HepG2 (cell line): ENCODE data around the gene HPCAL1. TPM values are rescaled to one million over a fixed set of nuclear protein-coding genes. Genes with fewer than 3 reads are reported as not detected.

Experiments used
- ARID2 ChIP-seq: sonication (generic); formaldehyde crosslinking; IDR thresholded peaks from 2 replicates; pipeline ENCODE4 v1.8.1; 2022; ENCODE audit warnings: mild to moderate bottlenecking, missing genetic modification reagents, borderline replicate concordance
- CHD4 ChIP-seq: fragments of 200-600 bp; sonication (generic); IDR thresholded peaks from 2 replicates; pipeline ENCODE4 v1.7.0; 2017; ENCODE audit warnings: mild to moderate bottlenecking, low read length, borderline replicate concordance
- HNRNPL ChIP-seq: fragments of 200-400 bp; formaldehyde crosslinking; IDR thresholded peaks from 2 replicates; pipeline ENCODE4 v1.6.1; 2017; ENCODE audit warnings: mild to moderate bottlenecking, low read depth, low read length
- KDM2A ChIP-seq: sonication (generic); formaldehyde crosslinking; IDR thresholded peaks from 2 replicates; pipeline ENCODE4 v1.4.0; 2020; ENCODE audit warnings: low read depth, missing genetic modification reagents, borderline replicate concordance
- MAF1 ChIP-seq: sonication (generic); formaldehyde crosslinking; IDR thresholded peaks from 2 replicates; pipeline ENCODE4 v1.5.0; 2020; ENCODE audit warnings: missing genetic modification reagents, borderline replicate concordance
- MAFF ChIP-seq: IDR thresholded peaks from 2 replicates; pipeline ENCODE4 v1.6.1; 2011; ENCODE audit warnings: low read depth, low read length, improper control_type of control experiment
- PRPF4 ChIP-seq: fragments of 200-400 bp; formaldehyde crosslinking; IDR thresholded peaks from 2 replicates; pipeline ENCODE4 v1.6.1; 2016; ENCODE audit warnings: low read length, low read depth; ENCODE audit not compliant: poor library complexity, severe bottlenecking
- RELA ChIP-seq: sonication (generic); formaldehyde crosslinking; IDR thresholded peaks from 2 replicates; pipeline ENCODE4 v1.4.0; 2020; ENCODE audit warnings: missing genetic modification reagents
- SIX4 ChIP-seq: sonication (generic); formaldehyde crosslinking; IDR thresholded peaks from 2 replicates; pipeline ENCODE4 v1.4.0; 2020; ENCODE audit warnings: missing genetic modification reagents
- SMAD1 ChIP-seq: sonication (generic); formaldehyde crosslinking; IDR thresholded peaks from 2 replicates; pipeline ENCODE4 v1.4.0; 2020; ENCODE audit warnings: missing genetic modification reagents, low read depth, mild to moderate bottlenecking, borderline replicate concordance
- SRSF1 ChIP-seq: fragments of 200-400 bp; formaldehyde crosslinking; optimal IDR thresholded peaks from 2 replicates; pipeline ENCODE3; 2017; ENCODE audit warnings: mild to moderate bottlenecking, low read depth, low read length, moderate library complexity
- SRSF9 ChIP-seq: fragments of 200-400 bp; formaldehyde crosslinking; IDR thresholded peaks from 2 replicates; pipeline ENCODE4 v1.6.1; 2018; ENCODE audit warnings: borderline replicate concordance, mild to moderate bottlenecking, low read depth, low read length; ENCODE audit not compliant: insufficient read depth, poor library complexity, severe bottlenecking
- ZC3H13 ChIP-seq: sonication (generic); formaldehyde crosslinking; IDR thresholded peaks from 2 replicates; pipeline ENCODE4 v1.8.1; 2023; ENCODE audit warnings: mild to moderate bottlenecking, missing genetic modification reagents, moderate library complexity
- ZFP41 ChIP-seq: sonication (generic); formaldehyde crosslinking; IDR thresholded peaks from 2 replicates; pipeline ENCODE4 v1.4.0; 2020; ENCODE audit warnings: mild to moderate bottlenecking, missing genetic modification reagents, borderline replicate concordance
- ZNF12 ChIP-seq: sonication (generic); formaldehyde crosslinking; IDR thresholded peaks from 2 replicates; pipeline ENCODE4 v1.5.0; 2020; ENCODE audit warnings: missing genetic modification reagents
- ZNF124 ChIP-seq: sonication (generic); formaldehyde crosslinking; IDR thresholded peaks from 2 replicates; pipeline ENCODE4 v1.4.0; 2020; ENCODE audit warnings: missing genetic modification reagents
- ZNF264 ChIP-seq: sonication (generic); formaldehyde crosslinking; IDR thresholded peaks from 2 replicates; pipeline ENCODE4 v1.4.0; 2020; ENCODE audit warnings: missing genetic modification reagents
- ZNF329 ChIP-seq: sonication (generic); formaldehyde crosslinking; IDR thresholded peaks from 2 replicates; pipeline ENCODE4 v1.9.0; 2021; ENCODE audit warnings: low read depth, mild to moderate bottlenecking, missing genetic modification reagents
- ZNF672 ChIP-seq: sonication (generic); formaldehyde crosslinking; IDR thresholded peaks from 2 replicates; pipeline ENCODE4 v1.8.1; 2022; ENCODE audit warnings: missing genetic modification reagents
- polyA plus RNA-seq, 8 experiments: library from polyadenylated mRNA; depleted of rRNA in 3 of 8; stranded (reverse) in 7 of 8; unstranded in 1 of 8; fragments of >200 nt; fragmentation: Illumina TruSeq in 4 of 8; extraction: Trizol in 4 of 8; gene quantifications; 2 replicates each; pipeline versions ENCODE4 v1.2.1 to v1.2.3, GENCODE V29; 2011 to 2016; ENCODE audit warnings: low read depth in 4 of 8, missing spikeins in 1 of 8, mixed read lengths in 1 of 8; ENCODE audit not compliant: insufficient read depth in 1 of 8
- total RNA-seq, 5 experiments: library from RNA; depleted of rRNA; stranded (reverse); fragments of >200 nt; fragmentation: Illumina TruSeq; extraction: Trizol; gene quantifications; 2 replicates each; pipeline ENCODE4 v1.2.3, GENCODE V29; 2016; ENCODE audit warnings: low read depth in 1 of 5
- TF ChIP-seq, protein P1 (sequence below): sonication (generic); formaldehyde crosslinking; IDR thresholded peaks from 2 replicates; pipeline ENCODE4 v1.5.0; 2020; ENCODE audit warnings: missing genetic modification reagents, mild to moderate bottlenecking, borderline replicate concordance
- TF ChIP-seq, protein P2 (sequence below): sonication (generic); formaldehyde crosslinking; conservative IDR thresholded peaks from 2 replicates; pipeline ENCODE4 v1.4.0; 2020; ENCODE audit warnings: missing genetic modification reagents
- TF ChIP-seq, protein P3 (sequence below): sonication (generic); formaldehyde crosslinking; IDR thresholded peaks from 2 replicates; pipeline ENCODE4 v1.4.0; 2020; ENCODE audit warnings: missing genetic modification reagents, borderline replicate concordance
- TF ChIP-seq, protein P4 (sequence below): IDR thresholded peaks from 2 replicates; pipeline ENCODE4 v1.6.1; 2016; ENCODE audit warnings: missing compliant biosample characterization, missing genetic modification reagents, borderline replicate concordance
- TF ChIP-seq, protein P5 (sequence below): sonication (generic); formaldehyde crosslinking; IDR thresholded peaks from 2 replicates; pipeline ENCODE4 v1.5.0; 2020; ENCODE audit warnings: mild to moderate bottlenecking, missing genetic modification reagents

Gene HPCAL1
- total and polyA plus RNA-seq, 2 of the 13 experiments (the other 11 are each of a cell fraction or from before 2014, with no cell fraction given), result 29.5 to 29.9 TPM

DNA sequence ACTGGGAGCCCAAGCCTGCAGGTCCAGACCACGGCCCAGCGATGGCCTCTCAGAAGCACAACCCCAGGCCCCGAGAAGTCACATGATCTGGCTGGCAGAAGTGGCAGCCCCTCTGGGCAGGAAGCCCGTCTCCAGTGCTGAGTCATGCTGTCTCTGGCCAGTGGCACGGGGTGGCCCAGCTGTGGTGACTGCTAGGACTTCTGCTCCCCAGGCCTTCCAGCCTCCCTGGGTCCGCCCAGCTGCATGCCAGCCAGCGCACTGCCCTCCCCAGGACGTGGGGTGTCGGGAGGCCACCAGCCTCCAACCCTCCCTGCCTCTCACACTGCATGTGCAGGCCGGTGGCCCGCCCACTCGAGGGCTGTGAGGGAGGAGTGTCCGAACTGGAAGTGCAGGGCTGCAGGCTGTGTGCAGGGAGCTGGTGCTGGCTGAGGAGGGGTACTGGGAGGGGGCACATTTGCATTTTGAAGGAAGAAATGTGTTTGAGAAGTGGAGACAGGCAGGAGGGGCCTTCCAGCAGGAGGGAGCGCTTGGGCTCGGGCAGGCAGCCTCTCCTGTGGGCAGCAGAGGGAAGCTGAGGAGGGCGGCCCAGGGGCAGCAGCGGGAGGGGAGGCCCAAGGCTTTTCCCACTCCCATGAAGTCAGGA, 17.0 kb upstream of the HPCAL1 start (continued):
- peak; percentile 83 for TF ChIP-seq ZC3H13 (CRISPR knock-in tag)
- TF ChIP-seq PRPF4, result no peak
- peak; percentile 99 for TF ChIP-seq HNRNPL
- TF ChIP-seq, protein P1, sequence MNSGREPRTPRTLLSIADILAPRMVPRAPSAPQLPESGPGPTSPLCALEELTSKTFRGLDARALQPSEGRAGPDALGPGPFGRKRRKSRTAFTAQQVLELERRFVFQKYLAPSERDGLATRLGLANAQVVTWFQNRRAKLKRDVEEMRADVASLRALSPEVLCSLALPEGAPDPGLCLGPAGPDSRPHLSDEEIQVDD (CRISPR knock-in tag), result peak; percentile 72; the same call in 1 of the 2 replicates
- peak; percentile 84; the same call in 1 of the 2 replicates for TF ChIP-seq ZNF124 (CRISPR knock-in tag)
- TF ChIP-seq SMAD1 (CRISPR knock-in tag), result peak; percentile 82; the same call in 1 of the 2 replicates
- TF ChIP-seq SRSF1, result peak; percentile 78
- TF ChIP-seq, protein P2, sequence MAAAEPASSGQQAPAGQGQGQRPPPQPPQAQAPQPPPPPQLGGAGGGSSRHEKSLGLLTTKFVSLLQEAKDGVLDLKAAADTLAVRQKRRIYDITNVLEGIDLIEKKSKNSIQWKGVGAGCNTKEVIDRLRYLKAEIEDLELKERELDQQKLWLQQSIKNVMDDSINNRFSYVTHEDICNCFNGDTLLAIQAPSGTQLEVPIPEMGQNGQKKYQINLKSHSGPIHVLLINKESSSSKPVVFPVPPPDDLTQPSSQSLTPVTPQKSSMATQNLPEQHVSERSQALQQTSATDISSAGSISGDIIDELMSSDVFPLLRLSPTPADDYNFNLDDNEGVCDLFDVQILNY, result no peak; the same call in 1 of the 2 replicates
- TF ChIP-seq RELA (CRISPR knock-in tag), result peak; percentile 23; the same call in 1 of the 2 replicates
- TF ChIP-seq, protein P3, sequence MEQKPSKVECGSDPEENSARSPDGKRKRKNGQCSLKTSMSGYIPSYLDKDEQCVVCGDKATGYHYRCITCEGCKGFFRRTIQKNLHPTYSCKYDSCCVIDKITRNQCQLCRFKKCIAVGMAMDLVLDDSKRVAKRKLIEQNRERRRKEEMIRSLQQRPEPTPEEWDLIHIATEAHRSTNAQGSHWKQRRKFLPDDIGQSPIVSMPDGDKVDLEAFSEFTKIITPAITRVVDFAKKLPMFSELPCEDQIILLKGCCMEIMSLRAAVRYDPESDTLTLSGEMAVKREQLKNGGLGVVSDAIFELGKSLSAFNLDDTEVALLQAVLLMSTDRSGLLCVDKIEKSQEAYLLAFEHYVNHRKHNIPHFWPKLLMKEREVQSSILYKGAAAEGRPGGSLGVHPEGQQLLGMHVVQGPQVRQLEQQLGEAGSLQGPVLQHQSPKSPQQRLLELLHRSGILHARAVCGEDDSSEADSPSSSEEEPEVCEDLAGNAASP (CRISPR knock-in tag), result peak; percentile 51; the same call in 1 of the 2 replicates
- TF ChIP-seq, protein P4, sequence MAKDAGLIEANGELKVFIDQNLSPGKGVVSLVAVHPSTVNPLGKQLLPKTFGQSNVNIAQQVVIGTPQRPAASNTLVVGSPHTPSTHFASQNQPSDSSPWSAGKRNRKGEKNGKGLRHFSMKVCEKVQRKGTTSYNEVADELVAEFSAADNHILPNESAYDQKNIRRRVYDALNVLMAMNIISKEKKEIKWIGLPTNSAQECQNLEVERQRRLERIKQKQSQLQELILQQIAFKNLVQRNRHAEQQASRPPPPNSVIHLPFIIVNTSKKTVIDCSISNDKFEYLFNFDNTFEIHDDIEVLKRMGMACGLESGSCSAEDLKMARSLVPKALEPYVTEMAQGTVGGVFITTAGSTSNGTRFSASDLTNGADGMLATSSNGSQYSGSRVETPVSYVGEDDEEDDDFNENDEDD, result peak; percentile 87
- TF ChIP-seq ZNF264 (CRISPR knock-in tag), result no peak
- TF ChIP-seq ZNF329 (CRISPR knock-in tag), result no peak
- no peak for TF ChIP-seq SRSF9
- 0 out of 2 replicates have a peak, but pooled peaks have one; percentile 83 for TF ChIP-seq ZFP41
- TF ChIP-seq MAF1 (CRISPR knock-in tag), result no peak
- TF ChIP-seq SIX4 (CRISPR knock-in tag), result 0 out of 2 replicates have a peak, but pooled peaks have one; percentile 22
- peak; percentile 50; the same call in 1 of the 2 replicates for TF ChIP-seq KDM2A (CRISPR knock-in tag)
- TF ChIP-seq, protein P5, sequence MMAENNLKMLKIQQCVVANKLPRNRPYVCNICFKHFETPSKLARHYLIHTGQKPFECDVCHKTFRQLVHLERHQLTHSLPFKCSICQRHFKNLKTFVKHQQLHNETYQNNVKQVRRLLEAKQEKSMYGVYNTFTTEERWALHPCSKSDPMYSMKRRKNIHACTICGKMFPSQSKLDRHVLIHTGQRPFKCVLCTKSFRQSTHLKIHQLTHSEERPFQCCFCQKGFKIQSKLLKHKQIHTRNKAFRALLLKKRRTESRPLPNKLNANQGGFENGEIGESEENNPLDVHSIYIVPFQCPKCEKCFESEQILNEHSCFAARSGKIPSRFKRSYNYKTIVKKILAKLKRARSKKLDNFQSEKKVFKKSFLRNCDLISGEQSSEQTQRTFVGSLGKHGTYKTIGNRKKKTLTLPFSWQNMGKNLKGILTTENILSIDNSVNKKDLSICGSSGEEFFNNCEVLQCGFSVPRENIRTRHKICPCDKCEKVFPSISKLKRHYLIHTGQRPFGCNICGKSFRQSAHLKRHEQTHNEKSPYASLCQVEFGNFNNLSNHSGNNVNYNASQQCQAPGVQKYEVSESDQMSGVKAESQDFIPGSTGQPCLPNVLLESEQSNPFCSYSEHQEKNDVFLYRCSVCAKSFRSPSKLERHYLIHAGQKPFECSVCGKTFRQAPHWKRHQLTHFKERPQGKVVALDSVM, result peak; percentile 100
- TF ChIP-seq ARID2, result peak; percentile 87; the same call in 1 of the 2 replicates
- TF ChIP-seq CHD4, result no peak
- peak; percentile 65 for TF ChIP-seq ZNF12 (CRISPR knock-in tag)
- TF ChIP-seq ZNF672 (CRISPR knock-in tag), result peak; percentile 58; the same call in 1 of the 2 replicates
- TF ChIP-seq MAFF, result peak; percentile 84
